Stimulated activated naive CD4-positive, alpha-beta T cell treated with Interleukin-2 at 50 U/mL for 16 hours (primary cell): Measurements from ENCODE around the gene MYLK.

Experiments
- DNase-seq: peaks from one replicate; lab custom pipeline; 2025; lab: John Stamatoyannopoulos, UW

MYLK gene

DNA sequence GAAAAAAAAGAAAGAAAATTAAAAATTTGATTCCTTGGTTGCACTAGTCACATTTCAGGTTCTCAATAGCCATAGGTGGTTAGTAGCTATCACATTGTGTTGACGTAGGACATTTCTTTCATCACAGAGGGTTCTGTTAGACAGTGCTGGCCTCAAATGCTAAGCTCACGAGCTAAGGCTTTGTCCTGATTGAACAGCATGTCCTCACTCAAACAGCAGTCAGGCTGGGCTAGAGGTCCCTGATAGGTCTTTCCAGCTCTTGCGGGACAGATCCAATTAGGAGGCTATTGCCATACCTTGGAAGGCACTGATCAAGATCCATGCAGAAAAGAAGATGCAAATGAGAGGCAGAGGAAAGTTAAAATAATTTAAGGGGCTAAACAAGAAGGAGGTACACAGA lies 213.4 kb downstream of the MYLK start:
- DNase-seq: no peak

DNA sequence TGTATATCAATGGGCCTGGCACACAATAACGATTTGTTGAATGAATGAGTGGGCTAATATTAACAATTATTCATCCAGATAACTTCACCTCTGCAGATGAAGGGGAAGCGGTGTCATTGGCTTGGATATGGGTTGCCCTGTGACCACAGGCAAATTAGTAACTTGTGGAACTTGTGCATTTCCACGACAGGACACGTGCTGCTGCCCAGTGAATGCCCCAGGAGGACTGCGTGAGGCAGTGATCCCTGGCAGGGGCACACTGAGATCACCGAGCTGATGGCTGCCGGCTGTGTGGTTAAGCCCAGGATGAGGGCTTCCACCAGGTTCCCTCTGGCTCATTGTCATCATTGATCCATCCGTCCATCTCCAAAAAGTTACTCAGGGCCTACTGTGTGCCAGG lies 215.2 kb downstream of the MYLK start:
- DNase-seq: no peak

DNA sequence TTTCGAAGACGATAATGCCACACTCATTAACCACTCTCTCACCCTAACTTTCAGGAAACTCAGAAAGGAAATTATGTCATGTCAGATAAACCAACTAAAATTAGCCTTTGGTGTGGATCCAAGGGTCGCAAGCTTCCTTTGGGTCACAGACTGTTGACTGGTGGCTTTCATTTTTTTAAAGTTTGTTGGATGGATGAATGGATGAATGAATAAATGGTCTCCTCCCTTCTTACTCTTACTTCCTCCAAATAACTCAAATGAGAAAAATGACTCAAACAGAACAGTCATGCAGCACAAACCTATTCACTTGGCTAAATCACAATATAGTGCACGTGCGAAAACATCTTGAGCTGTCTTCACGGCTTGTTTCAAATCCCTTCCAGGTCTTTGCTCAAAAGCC lies 216.3 kb downstream of the MYLK start:
- DNase-seq: no peak

DNA sequence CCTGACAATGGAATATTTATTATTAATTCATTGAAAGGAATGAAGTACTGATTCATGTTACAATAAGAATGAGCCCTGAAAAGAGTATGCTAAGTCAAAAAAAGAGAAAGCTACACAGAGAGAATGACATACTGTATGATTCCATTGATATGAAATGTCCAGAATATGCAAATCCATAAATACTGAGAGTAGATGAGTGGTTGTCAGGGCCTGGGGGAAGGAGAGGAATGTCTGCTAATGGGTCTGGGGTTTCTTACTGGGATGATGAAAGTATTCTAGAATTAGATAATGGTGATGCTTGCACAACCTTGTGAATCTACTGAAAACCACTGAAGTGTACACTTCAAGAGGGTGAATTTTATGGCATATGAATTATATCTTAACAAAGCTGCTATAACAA lies 219.4 kb downstream of the MYLK start:
- no peak for DNase-seq

DNA sequence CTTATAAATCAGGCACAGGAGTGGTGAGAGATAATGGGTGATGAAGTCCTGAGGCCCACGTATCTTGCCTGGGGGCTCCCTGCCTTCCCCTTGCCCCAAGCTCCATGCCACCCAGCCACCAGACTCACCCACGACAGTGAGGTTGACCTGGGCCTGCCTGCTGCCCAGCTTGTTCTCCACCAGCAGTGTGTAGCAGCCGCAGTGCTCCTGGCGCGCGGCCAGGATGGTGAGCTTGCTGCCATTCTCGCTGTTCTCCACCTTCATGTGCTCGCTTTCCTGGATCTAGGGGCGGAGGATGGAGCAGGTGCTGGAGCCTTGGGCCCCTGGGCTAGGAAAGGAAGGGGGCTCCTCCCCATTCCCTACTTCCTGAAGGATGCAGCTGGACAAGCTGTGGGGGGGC lies 220.2 kb downstream of the MYLK start:
- DNase-seq: no peak

DNA sequence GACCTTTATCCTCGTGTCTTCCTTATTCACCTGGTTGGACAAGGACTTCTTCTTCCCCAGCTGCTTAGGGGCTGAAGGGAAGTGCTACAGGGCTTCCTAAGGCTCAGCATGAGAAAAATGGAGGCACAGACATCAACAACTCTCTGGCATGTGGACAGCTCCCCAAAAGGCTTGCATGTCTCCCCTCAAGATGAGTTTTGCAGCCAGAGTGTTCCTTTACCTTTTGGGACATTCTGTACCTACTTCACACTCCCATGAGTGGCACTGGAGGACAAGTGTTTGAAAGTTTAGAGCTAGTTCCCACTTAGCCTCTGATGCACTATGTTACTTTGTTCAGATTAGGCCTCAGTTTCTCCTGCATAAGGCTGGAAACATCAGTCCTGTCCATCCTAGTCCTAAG lies 222.2 kb downstream of the MYLK start:
- no peak for DNase-seq

DNA sequence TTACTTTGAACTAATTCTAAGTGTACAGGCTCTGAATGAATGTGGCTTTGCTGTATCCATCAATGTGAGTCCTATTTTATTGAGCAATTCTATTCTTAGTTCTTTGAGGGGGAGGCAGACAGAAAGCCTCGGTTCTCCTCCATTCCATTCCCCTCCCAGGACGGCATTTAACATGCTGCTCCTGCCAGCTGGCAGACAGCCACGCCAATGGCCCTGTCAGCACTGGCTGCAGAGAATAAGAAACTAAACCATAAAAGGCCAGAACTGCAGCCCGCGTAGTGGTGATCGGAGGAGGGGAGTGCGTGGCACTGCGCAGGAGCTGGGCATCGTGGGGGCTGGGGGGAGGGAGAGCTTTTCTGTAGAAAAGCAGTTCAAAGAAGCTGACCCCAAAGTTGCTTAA lies 223.2 kb downstream of the MYLK start:
- no peak for DNase-seq

DNA sequence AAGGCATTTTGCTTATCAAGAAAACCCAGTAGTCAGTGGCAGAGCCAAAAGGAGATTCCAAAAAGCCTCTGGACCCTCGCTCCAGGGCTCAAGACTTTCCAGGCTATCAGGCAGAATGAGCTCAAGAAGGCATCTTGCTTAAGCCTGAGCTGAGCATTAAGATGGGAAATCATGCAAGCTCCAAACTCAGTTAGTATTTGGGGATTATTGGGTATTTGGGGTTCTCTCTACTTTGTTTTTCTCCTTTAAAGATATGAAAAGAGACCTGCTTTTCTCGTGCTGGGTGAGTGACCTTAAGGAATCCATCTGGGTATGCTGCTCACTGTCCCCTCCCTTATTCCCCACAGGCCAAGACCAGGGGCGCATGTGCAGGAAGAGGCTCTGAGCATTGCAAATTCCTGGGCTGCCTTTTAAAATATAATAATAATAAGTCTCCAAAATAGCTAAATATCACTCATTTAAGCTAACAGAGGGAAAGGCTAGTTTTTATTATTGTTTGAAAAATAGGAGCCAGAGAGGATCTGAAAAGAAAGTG lies 223.9 kb downstream of the MYLK start:
- DNase-seq: no peak

DNA sequence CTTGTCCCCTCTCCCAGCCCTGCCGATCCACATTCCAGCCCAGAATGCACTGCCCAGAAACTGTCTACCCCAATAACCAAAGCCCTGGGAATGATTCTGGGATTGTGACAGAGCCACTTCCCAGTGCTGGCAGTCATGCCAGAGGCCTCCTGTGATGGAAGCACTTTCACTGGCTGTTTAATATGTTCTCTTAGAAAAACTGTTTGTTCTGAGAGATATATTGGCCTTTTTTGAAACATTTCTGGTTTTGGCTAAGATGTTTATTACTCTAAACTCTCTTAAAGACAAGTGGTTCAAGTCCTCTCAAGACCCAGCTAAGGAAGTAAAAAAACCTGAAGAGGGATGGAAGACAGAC lies 225.3 kb downstream of the MYLK start:
- no peak for DNase-seq

DNA sequence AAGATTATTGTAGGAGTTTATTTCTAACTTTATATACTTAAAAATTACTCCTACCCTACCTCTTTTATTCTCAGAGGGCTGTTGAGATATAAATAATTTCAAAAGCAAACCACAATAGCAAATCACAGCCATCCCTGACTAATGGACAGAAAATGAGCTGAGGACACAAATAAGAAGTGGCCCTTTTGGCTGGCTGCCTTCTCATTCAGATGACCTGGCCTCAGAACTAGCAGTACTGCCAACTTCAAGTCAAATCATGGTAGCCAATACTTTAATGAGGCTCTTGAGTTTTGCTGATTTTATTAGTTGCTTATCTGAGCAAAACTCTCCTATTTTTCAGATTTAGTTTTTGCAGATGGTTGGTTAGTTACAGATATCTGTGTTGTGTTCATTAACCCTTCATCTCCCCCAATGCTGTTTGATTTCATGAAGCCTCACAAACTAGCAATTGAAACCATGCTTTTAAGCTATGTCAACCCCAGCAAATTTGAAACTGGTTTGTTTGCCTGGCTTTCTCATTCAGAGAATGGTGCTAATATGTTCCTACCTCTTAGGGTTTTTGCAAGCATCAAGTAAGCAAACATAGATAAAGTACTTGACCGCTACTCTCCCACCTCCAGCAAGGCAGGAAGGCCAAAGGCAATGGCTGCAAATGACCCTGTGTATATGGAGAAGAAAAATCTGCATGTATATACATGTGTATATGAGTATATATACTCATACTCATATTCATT lies 225.8 kb downstream of the MYLK start:
- DNase-seq: no peak

DNA sequence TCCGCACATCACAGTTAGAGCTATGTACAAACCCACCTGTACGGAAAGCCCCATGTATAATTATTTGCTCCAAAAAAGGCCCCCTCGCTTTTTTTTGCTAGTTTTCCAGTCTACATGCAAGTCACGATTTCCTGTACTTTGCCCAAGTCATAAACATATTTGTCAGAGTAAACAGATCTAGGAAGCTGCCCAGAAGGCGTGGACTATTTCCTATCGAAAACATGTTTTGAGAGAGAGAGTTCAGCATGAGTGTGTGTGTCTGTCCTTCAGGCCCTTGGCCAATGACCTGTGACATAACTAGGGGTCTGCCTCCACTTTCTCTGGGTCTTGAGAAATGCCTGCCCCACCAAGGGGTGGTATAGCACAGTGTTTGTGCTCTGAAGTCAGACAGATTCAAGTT lies 226.6 kb downstream of the MYLK start:
- DNase-seq: no peak

DNA sequence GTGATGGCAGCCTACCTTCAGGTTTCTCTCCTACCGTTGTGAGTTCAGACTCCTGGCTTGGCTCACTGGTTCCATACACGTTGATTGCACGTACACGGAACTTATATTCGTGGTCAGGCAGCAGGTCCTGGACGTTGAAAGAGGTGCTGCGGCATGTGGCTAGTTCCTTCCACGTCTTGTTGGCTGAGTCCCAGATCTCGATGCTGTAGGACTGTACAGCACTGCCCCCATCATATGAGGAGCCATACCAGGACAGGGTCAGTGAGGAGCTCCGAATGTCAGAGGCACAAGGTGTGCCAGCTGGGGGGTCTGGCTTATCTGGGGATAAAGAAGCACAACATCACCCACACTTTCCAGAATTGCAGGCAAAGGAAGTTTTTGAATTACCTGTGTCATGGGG lies 227.0 kb downstream of the MYLK start:
- DNase-seq: no peak

DNA sequence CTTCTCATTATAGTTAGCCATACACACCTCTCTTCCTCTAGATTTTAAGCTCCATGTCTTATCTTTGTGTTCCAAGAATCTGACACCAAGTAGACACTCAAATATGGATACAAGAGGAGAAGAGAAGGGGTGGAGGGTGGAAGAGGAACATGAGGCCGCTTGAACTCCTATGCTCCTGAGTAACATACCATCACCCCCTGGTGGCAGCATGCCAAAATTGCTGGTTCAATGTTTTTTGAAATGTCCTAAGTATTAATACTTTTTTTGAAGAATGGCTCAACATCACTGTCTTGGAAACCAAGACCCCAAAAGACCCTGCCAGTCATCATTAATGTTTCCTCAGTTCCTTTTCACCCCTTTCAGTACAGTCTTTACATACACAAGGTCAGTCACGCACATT lies 227.4 kb downstream of the MYLK start:
- DNase-seq: no peak

DNA sequence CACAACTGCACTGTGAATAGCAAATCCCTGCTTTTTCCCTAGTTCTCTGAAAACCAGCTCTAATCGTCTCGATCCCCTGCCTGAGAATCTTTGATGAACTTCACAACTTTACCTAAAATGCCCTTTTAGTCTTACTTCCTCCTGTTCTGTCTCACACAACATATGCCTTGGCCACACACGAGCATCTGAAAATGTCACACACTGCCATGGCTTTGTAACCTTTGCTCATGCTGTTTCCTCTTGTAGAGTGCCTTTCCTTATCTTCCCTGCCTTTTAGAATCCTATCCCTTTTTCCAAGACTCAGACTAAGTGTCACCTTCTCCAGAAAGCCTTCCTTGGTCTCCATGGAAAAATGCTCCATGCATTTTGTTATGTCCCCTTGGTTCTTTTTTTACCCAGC lies 227.9 kb downstream of the MYLK start:
- no peak for DNase-seq

DNA sequence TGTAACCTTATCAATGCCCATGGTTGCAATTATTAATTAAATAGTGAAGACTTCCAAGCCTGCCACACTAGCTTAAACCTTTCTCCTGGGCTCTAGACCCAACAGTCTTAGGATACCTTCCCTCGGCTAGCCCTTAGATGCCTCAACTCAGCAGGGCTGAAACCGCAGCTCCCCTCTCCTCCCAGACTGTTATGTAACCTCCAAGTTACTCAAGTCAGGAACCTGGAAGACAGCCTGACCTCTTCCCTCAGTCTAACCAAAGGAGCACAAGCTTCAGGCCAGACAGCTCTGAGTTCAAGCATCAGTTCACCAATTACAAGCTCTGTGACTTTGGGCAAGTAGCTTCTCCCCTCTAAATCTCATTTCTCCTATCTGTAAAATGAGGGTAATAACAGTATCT lies 228.7 kb downstream of the MYLK start:
- DNase-seq: no peak

DNA sequence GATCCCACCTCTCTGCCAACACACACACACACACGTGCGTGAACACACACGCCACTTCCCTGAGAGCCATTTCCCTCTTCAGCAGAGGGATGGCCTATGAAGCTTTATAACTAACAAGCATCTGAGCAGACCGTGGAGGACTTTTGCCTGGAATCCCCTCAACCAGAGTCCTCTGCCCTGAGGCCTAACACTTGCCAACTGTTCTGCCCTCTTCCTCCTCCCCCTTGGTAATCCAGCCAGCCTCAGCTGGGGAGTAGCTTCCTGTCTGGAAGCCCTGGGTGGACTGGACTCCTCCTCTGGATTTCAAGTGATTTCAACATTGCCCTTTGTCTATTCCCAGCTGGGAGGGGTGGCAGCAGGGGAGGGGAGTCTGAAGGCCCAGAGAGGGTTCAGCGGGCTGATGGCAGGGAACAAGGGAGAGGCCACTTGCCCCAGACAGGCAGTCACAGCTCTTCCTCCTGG lies 230.9 kb downstream of the MYLK start:
- DNase-seq: no peak

DNA sequence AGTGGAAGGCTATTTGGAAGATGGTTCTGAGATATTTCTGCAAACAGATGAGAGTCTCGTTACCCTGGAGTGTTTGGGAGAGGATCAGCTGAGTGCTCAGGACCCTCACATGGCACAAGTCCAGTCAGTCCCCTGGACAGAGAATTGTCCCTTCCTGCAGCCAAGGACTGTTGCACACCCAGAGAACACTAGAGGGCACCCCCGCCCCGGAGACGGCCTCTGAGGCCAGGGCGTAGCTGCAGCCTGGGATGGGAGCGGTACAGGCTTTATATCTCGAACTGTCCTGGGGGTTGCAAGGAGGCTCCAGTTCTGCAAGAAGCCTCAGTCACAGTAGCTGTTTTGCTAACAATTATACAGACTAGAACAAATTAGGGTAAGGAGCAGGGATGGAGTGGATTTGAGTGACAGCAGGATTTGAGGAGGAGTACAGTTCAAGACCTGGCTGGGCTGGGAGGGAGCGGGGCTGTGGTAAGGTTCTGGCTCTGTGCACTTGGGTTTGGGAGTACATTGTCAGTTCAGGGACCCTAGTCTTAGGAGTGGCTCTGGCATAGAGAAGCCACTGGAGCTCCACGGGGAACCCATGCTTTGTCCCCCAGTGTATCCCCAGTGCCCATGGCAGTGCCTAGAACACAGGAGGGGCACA lies 231.7 kb downstream of the MYLK start:
- DNase-seq: no peak

DNA sequence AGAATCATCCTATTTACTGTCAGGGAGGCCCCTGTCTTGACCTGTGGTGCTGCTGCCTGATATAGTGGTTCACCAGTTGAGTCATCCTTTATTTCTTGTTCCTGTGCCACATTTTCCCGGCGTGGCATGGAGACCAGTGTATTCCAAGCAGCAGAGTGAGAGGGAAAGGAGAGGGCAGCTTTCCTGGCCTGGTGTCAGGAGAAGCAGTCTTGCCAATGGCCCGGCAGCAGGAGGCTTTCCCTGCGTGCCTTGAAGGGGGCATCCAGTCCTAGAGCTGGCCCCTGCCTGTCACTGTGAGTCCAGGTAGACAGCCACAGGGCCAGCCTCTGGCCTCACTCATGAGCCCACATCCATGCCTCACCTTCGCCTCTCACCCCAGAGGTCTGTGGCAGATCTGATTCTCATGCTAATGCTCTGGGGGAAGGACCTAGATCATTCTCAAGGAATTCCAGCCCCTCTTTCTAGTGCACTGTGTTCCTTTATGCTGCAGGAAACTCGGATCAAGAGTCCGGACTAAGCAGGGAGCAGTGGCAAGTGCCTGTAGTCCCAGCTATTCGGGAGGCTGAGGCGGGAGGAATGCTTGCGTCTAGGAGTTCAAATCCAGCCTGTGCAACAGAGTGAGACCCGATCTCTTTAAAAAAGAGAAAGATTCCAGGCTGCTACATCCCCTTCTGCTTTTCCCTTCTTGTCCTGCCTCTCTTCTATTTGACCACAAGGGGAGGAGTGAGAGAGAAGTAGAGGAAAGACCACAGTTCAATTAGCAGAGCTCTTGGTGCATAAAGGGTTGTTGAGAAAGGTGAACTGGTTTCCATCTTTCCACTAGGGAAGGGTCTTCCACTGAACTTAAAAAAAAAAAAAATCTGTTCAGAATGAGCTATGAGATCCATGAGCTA lies 232.4 kb downstream of the MYLK start:
- DNase-seq: no peak

DNA sequence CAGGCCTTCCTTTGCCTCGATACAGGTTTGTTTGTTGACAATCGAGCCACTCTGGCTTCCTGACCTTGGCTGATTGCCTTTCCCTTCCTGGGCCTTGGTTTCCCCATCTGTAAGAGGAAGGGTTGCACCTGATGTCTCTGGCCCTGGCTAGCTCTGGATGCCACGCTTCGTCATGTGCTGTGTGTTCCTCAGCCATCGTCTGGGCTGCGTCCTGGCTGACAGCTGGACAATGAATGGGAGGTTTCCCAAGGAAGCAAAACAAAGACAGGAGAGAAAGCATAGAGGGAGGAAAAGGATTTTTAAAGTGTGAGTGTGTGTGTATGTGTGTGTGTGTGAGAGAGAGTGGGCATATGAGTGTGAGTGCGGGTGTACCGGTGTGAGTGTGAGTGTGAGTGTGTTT lies 234.0 kb downstream of the MYLK start:
- no peak for DNase-seq

DNA sequence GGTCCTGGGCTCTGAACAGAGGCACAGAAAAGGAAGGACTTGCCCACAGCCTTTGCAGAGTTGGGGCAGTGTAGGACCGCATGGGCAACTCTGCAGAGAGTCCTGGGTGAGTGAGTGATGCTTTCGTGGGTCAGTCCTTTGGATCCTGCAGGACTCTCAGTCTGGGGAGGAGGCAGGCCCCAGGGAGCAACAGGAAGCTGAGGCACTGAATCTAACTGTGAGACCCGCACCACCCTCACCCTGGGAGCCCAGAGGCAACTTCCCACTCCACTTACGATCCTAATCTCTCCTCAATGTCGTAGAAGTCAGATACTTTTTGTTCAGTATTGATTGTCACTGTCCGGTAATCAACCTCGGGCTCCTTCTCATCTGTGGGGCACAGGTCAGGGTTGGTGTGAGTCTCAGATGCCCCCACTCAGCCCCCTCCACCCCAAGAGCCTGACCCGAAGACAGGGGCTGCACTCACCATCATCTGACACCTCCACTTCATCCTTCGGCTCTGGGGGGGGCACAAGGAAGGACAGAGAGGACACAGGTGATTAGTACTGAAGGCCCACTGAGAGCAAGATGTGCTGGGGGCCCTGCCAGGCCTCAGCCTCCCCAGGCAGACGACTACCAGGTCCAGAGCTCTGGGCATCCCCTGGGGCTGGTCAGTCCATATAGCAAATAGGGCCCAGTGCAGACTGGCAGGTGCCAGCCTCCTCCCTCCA lies 235.3 kb downstream of the MYLK start:
- DNase-seq: no peak

DNA sequence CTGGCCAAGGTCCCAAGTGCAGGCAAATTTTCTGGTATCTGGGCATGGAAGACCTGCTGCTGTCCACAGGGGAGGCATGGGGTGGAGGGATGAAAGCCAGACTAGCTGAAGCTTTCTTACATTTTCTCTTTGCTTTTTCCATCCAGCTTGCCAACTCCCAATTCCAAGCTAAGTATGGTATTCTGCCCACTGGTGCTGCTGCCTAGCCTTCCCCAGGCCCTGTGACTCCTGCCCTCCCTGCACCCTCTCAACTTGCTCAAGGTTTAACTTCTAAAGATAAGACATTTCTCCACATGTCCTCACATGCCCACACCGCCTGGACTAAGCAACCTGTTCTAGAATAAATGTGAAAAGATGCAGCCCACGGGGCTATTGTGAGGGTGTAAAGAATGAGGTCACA lies 239.8 kb downstream of the MYLK start:
- DNase-seq: no peak

DNA sequence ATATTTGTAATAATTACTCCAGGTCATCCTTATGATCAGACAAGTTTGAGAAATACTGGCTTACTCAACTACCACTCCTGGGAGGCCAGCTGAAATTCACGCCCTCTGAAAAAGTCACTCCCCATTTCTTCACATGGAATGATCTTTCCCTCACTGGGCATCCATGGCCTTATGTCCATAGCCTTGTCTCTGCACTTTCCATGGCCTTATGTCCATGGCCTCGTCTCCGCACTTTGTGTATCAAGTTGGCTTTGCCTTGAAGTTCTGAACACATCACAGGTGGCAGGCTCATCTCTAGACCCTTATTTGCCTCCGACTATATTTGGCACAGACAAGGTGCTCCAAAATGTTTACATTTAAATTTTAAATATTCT lies 241.2 kb downstream of the MYLK start:
- no peak for DNase-seq
